SU-DHL-6 (cell line): ENCODE results near the gene WSCD2.

Experiments used
- EZH2phosphoT487 ChIP-seq: fragments of 200-600 bp; sonication (generic), shearing (Covaris generic); conservative IDR thresholded peaks from 2 replicates; pipeline ENCODE4 v1.6.1; 2018; ENCODE audit warnings: mild to moderate bottlenecking, antibody characterized with exemption, low read length, moderate library complexity, mixed read lengths
- TF ChIP-seq, protein P1 (sequence below): fragments of 200-600 bp; sonication (generic); IDR thresholded peaks from one replicate; pipeline ENCODE4 v1.5.1; 2017; ENCODE audit warnings: antibody characterized with exemption, mild to moderate bottlenecking, low read length, moderate library complexity; ENCODE audit not compliant: insufficient read depth, poor library complexity, severe bottlenecking

- TF ChIP-seq, protein P1, sequence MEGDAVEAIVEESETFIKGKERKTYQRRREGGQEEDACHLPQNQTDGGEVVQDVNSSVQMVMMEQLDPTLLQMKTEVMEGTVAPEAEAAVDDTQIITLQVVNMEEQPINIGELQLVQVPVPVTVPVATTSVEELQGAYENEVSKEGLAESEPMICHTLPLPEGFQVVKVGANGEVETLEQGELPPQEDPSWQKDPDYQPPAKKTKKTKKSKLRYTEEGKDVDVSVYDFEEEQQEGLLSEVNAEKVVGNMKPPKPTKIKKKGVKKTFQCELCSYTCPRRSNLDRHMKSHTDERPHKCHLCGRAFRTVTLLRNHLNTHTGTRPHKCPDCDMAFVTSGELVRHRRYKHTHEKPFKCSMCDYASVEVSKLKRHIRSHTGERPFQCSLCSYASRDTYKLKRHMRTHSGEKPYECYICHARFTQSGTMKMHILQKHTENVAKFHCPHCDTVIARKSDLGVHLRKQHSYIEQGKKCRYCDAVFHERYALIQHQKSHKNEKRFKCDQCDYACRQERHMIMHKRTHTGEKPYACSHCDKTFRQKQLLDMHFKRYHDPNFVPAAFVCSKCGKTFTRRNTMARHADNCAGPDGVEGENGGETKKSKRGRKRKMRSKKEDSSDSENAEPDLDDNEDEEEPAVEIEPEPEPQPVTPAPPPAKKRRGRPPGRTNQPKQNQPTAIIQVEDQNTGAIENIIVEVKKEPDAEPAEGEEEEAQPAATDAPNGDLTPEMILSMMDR = no peak
- no peak for TF ChIP-seq EZH2phosphoT487
Measured at GRCh38 chr12:108296945-108297344, 167.9 kb downstream of the WSCD2 start.
